Breast epithelium (tissue), 3 donors: ENCODE results near the gene LAS1L.

Experiments used
- CTCF ChIP-seq, 3 donors: fragments of 450-650 bp; IDR thresholded peaks; one replicate each; pipeline ENCODE4 v1.5.1; 2016 to 2017; ENCODE audit warnings: antibody characterized with exemption in 3 of 3, mild to moderate bottlenecking in 3 of 3, moderate library complexity in 3 of 3
- POLR2A ChIP-seq: fragments of 450-650 bp; IDR thresholded peaks from one replicate; pipeline ENCODE4 v1.6.1; 2016; ENCODE audit warnings: antibody characterized with exemption, mild to moderate bottlenecking, moderate library complexity

DNA sequence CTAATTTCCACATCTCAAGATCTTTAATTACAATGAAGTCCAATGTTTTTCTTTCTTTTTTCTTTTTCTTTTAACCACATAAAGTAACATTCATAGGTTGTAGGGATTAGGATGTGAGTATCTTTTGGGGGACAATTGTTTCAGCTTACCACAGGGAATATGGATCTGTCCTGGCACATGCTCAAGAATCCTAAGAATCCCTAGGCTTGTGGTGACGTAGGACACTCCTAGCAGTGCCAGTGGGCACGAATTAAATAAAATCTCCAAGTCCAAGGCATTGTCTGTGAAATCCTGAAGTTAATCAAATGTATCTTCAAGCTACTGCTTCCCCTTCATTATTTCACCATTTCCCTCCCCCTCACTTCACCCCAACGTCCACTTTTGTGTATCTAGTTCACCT, 2.6 kb upstream of the LAS1L start:
- no peak for TF ChIP-seq POLR2A
- no peak for TF ChIP-seq CTCF (IDR thresholded peaks at IDR 0.05)
